ENCODE data around the gene XIRP1.

XIRP1 gene

GRCh38 chr3:39216176-39216790, 23.9 kb upstream of the XIRP1 start:
- H3K4me3 ChIP-seq (ENCODE audit: low read length): no peak overlapping the region
- TF ChIP-seq CTCF (conservative IDR thresholded peaks at IDR 0.05; ENCODE audit: low read depth, low read length): no peak
- DNase-seq (ENCODE audit: low read depth): no peak

- no peak for TF ChIP-seq CTCF (conservative IDR thresholded peaks at IDR 0.05; ENCODE audit: low read depth, low read length)
- DNase-seq (ENCODE audit: low read depth): no peak
- H3K4me3 ChIP-seq (ENCODE audit: low read length): no peak overlapping the region
Measured at GRCh38 chr3:39213613-39214012, 21.2 kb upstream of the XIRP1 start.

GRCh38 chr3:39212665-39213064, 20.3 kb upstream of the XIRP1 start:
- H3K4me3 ChIP-seq (ENCODE audit: low read length): no peak overlapping the region
- no peak for TF ChIP-seq CTCF (conservative IDR thresholded peaks at IDR 0.05; ENCODE audit: low read depth, low read length)
- DNase-seq (ENCODE audit: low read depth): no peak

GRCh38 chr3:39211332-39212130, 19.1 kb upstream of the XIRP1 start:
- no peak for TF ChIP-seq CTCF (conservative IDR thresholded peaks at IDR 0.05; ENCODE audit: low read depth, low read length)
- DNase-seq (ENCODE audit: low read depth): no peak
- H3K4me3 ChIP-seq (ENCODE audit: low read length): no peak overlapping the region

- TF ChIP-seq CTCF (conservative IDR thresholded peaks at IDR 0.05; ENCODE audit: low read depth, low read length): no peak
- DNase-seq (ENCODE audit: low read depth): no peak
- no peak overlapping the region for H3K4me3 ChIP-seq (ENCODE audit: low read length)
Measured at GRCh38 chr3:39210078-39210477, 17.7 kb upstream of the XIRP1 start.

GRCh38 chr3:39209329-39209970, 17.1 kb upstream of the XIRP1 start:
- no peak for DNase-seq (ENCODE audit: low read depth)
- no peak for TF ChIP-seq CTCF (conservative IDR thresholded peaks at IDR 0.05; ENCODE audit: low read depth, low read length)
- H3K4me3 ChIP-seq (ENCODE audit: low read length): no peak overlapping the region

All from retinal pigment epithelial cell (primary cell).